ENCODE data around the gene CCDC71L. TPM values are rescaled to one million over a fixed set of nuclear protein-coding genes. Genes with fewer than 3 reads are reported as not detected.
"Not testable (repeated sequence)": the region's sequence is repeated elsewhere in the genome, so short reads cannot be mapped to it uniquely, and the experiment has no call there.

CCDC71L gene
- total RNA-seq (2021; ENCODE audit: unreplicated experiment) (6.0 TPM), Bru-seq, nascent RNA (percentile 49 among the genes with signal in this experiment), BruChase-seq, experiment 1, labeled RNA remaining after a 2-hour chase (percentile 67 among the genes with signal in this experiment), BruChase-seq, experiment 2, labeled RNA remaining after a 6-hour chase (percentile 39 among the genes with signal in this experiment)
- polyA plus RNA-seq (2012; ENCODE audit: insufficient read length), result 5.4 TPM
- long read RNA-seq, full-length matches to known transcripts, result 9 of 9 reads
- long read RNA-seq, partial matches to known transcripts, result 0 of 9 reads
- long read RNA-seq, other reads (novel, unspliced or antisense), result 0 of 9 reads

- no TSS peak for BruUV-seq (replicated peaks)
- peaks cover 5% of the 10 kb centered on the region; the same call in 1 of the 2 replicates for H3K4me1 ChIP-seq (ENCODE audit: control insufficient read depth, insufficient read depth, low read length)
- POLR2A ChIA-PET, result no interaction called here
- TF ChIP-seq TCF7L2 (IDR thresholded peaks at IDR 0.05; ENCODE audit: low read depth, low read length) (no peak), POLR2AphosphoS5 (IDR thresholded peaks at IDR 0.05; ENCODE audit: low read depth, low read length) (no peak), SIN3A (IDR thresholded peaks at IDR 0.05; ENCODE audit: borderline replicate concordance, insufficient read depth, low read depth, low read length) (no peak)
- TF ChIP-seq, protein P1, sequence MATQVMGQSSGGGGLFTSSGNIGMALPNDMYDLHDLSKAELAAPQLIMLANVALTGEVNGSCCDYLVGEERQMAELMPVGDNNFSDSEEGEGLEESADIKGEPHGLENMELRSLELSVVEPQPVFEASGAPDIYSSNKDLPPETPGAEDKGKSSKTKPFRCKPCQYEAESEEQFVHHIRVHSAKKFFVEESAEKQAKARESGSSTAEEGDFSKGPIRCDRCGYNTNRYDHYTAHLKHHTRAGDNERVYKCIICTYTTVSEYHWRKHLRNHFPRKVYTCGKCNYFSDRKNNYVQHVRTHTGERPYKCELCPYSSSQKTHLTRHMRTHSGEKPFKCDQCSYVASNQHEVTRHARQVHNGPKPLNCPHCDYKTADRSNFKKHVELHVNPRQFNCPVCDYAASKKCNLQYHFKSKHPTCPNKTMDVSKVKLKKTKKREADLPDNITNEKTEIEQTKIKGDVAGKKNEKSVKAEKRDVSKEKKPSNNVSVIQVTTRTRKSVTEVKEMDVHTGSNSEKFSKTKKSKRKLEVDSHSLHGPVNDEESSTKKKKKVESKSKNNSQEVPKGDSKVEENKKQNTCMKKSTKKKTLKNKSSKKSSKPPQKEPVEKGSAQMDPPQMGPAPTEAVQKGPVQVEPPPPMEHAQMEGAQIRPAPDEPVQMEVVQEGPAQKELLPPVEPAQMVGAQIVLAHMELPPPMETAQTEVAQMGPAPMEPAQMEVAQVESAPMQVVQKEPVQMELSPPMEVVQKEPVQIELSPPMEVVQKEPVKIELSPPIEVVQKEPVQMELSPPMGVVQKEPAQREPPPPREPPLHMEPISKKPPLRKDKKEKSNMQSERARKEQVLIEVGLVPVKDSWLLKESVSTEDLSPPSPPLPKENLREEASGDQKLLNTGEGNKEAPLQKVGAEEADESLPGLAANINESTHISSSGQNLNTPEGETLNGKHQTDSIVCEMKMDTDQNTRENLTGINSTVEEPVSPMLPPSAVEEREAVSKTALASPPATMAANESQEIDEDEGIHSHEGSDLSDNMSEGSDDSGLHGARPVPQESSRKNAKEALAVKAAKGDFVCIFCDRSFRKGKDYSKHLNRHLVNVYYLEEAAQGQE (IDR thresholded peaks at IDR 0.05; ENCODE audit: insufficient read depth in 1 of 2, low read depth in 2 of 2, low read length in 1 of 2), result no peak
- TF ChIP-seq, protein P2, sequence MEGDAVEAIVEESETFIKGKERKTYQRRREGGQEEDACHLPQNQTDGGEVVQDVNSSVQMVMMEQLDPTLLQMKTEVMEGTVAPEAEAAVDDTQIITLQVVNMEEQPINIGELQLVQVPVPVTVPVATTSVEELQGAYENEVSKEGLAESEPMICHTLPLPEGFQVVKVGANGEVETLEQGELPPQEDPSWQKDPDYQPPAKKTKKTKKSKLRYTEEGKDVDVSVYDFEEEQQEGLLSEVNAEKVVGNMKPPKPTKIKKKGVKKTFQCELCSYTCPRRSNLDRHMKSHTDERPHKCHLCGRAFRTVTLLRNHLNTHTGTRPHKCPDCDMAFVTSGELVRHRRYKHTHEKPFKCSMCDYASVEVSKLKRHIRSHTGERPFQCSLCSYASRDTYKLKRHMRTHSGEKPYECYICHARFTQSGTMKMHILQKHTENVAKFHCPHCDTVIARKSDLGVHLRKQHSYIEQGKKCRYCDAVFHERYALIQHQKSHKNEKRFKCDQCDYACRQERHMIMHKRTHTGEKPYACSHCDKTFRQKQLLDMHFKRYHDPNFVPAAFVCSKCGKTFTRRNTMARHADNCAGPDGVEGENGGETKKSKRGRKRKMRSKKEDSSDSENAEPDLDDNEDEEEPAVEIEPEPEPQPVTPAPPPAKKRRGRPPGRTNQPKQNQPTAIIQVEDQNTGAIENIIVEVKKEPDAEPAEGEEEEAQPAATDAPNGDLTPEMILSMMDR (IDR thresholded peaks at IDR 0.05), result no peak
- H3K9me3 ChIP-seq (ENCODE audit: control insufficient read depth, insufficient read depth, low read depth, low read length), result no peaks in the 10 kb centered on the region
- DNase-seq (ENCODE audit: low read depth, low spot score), result peak; percentile 56
- CTCF ChIA-PET, result interaction anchor here (0.6 kb wide), 2 partner anchors 75 to 124 kb away, joined by 3 to 4 read pairs; no protein-coding TSS in a partner anchor
- H3K27me3 ChIP-seq (ENCODE audit: control insufficient read depth, insufficient read depth, low read length), result peaks cover 2% of the 10 kb centered on the region; the same call in 1 of the 2 replicates
- no peak within 1 kb of the TSS for H3K27ac ChIP-seq (ENCODE audit: low read length)
- peak; percentile 84 for ATAC-seq
- in situ Hi-C loops (cut with HindIII; ENCODE audit: low pct_unique_long_range_greater_than_20kb, low sequenced_read_pairs), result no loop called here
- intact Hi-C loops (cut with micrococcal nuclease; ENCODE audit: unreplicated experiment), result loop anchor here (2.0 to 5.0 kb wide), 2 partner anchors 76 to 484 kb away; no protein-coding TSS in a partner anchor
- H3K36me3 ChIP-seq (ENCODE audit: control insufficient read depth, insufficient read depth, low read length), result no peaks in the 10 kb centered on the region; the same call in 1 of the 2 replicates
- peak within 1 kb of the TSS; percentile 74 to 77 for H3K4me3 ChIP-seq (ENCODE audit: low read depth in 2 of 2, low read length in 2 of 2)
These were observed at the start of gene CCDC71L for GRCh38 chr7:106660862-106661720. Gene CCDC71L (minus strand): TSS chr7:106661158. CDS start chr7:106660896, 262 bp downstream.

DNA sequence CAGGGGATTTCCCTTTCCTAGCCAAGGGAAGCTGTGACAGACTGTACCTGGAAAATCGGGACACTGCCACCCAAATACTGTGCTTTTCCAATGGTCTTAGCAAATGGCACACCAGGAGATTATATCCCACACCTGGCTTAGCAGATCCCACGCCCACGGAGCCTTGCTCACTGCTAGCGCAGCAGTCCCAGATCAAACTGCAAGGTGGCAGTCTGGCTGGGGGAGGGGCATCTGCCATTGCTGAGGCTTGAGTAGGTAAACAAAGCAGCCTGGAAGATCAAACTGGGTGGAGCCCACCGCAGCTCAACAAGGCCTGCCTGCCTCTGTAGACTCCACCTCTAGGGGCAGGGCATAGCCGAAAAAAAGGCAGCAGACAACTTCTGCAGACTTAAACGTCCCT is 48.6 kb upstream of the CCDC71L start:
- BruUV-seq (replicated peaks); H3K4me3 ChIP-seq (ENCODE audit: low read depth in 2 of 2, low read length in 2 of 2); H3K9me3 ChIP-seq (ENCODE audit: control insufficient read depth, insufficient read depth, low read depth, low read length); H3K36me3 ChIP-seq (ENCODE audit: control insufficient read depth, insufficient read depth, low read length); H3K27ac ChIP-seq (ENCODE audit: low read length); H3K4me1 ChIP-seq (ENCODE audit: control insufficient read depth, insufficient read depth, low read length); in situ Hi-C loops (cut with HindIII; ENCODE audit: low pct_unique_long_range_greater_than_20kb, low sequenced_read_pairs); POLR2A ChIA-PET; H3K27me3 ChIP-seq (ENCODE audit: control insufficient read depth, insufficient read depth, low read length); CTCF ChIA-PET; ATAC-seq; DNase-seq (ENCODE audit: low read depth, low spot score); intact Hi-C loops (cut with micrococcal nuclease; ENCODE audit: unreplicated experiment): not testable (repeated sequence)
